Activated naive CD4-positive, alpha-beta T cell treated with anti-CD3 and anti-CD28 coated beads, Interleukin-2, amount 50 U/mL, for 16 hours (primary cell): ENCODE measurements around the gene MUC13.

ENCODE experiments used
- DNase-seq: peaks from one replicate; pipeline ENCODE4 v3.0.0-alpha.2; 2020

Gene MUC13

GRCh38 chr3:124861041-124861440 is 73.5 kb downstream of the MUC13 start:
- no peak for DNase-seq

- no peak for DNase-seq
These were observed 74.0 kb downstream of the MUC13 start for GRCh38 chr3:124860599-124860998.

- no peak for DNase-seq
These were observed 75.5 kb downstream of the MUC13 start for GRCh38 chr3:124859025-124859424.

GRCh38 chr3:124858275-124858674 is 76.3 kb downstream of the MUC13 start:
- no peak for DNase-seq

GRCh38 chr3:124856677-124857076 is 77.9 kb downstream of the MUC13 start:
- DNase-seq: no peak
